HEK293 (cell line): ENCODE results near the gene RNU11.

Source experiments
- CTCF ChIA-PET: fragments of 350-600 bp; formaldehyde crosslinking; extraction: SDS; loops from one replicate; lab custom pipeline; 2021; ENCODE audit warnings: antibody characterized with exemption; lab: Yijun Ruan, JAX
- POLR2A ChIA-PET: fragments of 300-600 bp; formaldehyde crosslinking; extraction: SDS; loops from one replicate; lab custom pipeline; 2020; ENCODE audit warnings: antibody characterized with exemption, inconsistent platforms; lab: Yijun Ruan, JAX
- H3K27ac ChIP-seq: fragments of 200-500 bp; sonication (Bioruptor generic); 2 replicates; pipeline ENCODE4 v1.5.1; 2014; ENCODE audit warnings: low read depth, low read length, control low read depth, inconsistent platforms; ENCODE audit errors: extremely low read depth
- H3K36me3 ChIP-seq, 2 experiments: fragments of 200-500 bp in 1 of 2; sonication (Bioruptor generic) in 1 of 2; 1 replicate in 1 of 2; 2 replicates in 1 of 2; pipeline ENCODE4 v1.5.1; 2014 to 2017; ENCODE audit warnings: inconsistent platforms in 2 of 2, low read length in 2 of 2; ENCODE audit not compliant: control insufficient read depth in 2 of 2, insufficient read depth in 1 of 2
- H3K4me1 ChIP-seq: fragments of 200-500 bp; sonication (Bioruptor generic); 2 replicates; pipeline ENCODE4 v1.5.1; 2014; ENCODE audit warnings: mild to moderate bottlenecking, low read length, inconsistent platforms; ENCODE audit not compliant: control insufficient read depth, insufficient read depth
- H3K4me3 ChIP-seq: 2 replicates; pipeline ENCODE4 v1.5.1; 2011; ENCODE audit warnings: low read depth, mild to moderate bottlenecking, control low read depth, low read length, moderate library complexity
- H3K9me3 ChIP-seq: fragments of 200-500 bp; sonication (Bioruptor generic); 2 replicates; pipeline ENCODE4 v1.5.1; 2014; ENCODE audit warnings: low read depth, low read length, inconsistent platforms; ENCODE audit not compliant: control insufficient read depth, insufficient read depth
- GFI1B ChIP-seq: fragments of 450-650 bp; formaldehyde crosslinking; IDR thresholded peaks from 2 replicates; pipeline ENCODE4 v1.5.1; 2016; ENCODE audit warnings: missing biosample characterization, missing genetic modification characterization
- HOXC10 ChIP-seq: sonication (generic); formaldehyde crosslinking; IDR thresholded peaks from 2 replicates; pipeline ENCODE4 v1.8.1; 2023; ENCODE audit warnings: mild to moderate bottlenecking, missing genetic modification reagents
- IKZF3 ChIP-seq: fragments of 450-650 bp; IDR thresholded peaks from 2 replicates; pipeline ENCODE4 v1.5.0; 2018; ENCODE audit warnings: missing biosample characterization, mild to moderate bottlenecking, missing genetic modification characterization, moderate library complexity
- OSR2 ChIP-seq: fragments of 450-650 bp; formaldehyde crosslinking; IDR thresholded peaks from 2 replicates; pipeline ENCODE4 v1.5.1; 2016; ENCODE audit warnings: missing biosample characterization, missing genetic modification characterization
- REPIN1 ChIP-seq: fragments of 450-650 bp; formaldehyde crosslinking; IDR thresholded peaks from 2 replicates; pipeline ENCODE4 v1.5.1; 2017; ENCODE audit warnings: missing biosample characterization, missing genetic modification characterization, low read depth
- SCRT1 ChIP-seq: fragments of 450-650 bp; formaldehyde crosslinking; IDR thresholded peaks from 2 replicates; pipeline ENCODE4 v1.5.1; 2016; ENCODE audit warnings: missing biosample characterization, missing genetic modification characterization, borderline replicate concordance
- WT1 ChIP-seq: fragments of 450-650 bp; formaldehyde crosslinking; IDR thresholded peaks from 2 replicates; pipeline ENCODE4 v1.5.1; 2016; ENCODE audit warnings: missing biosample characterization, missing genetic modification characterization
- ZNF121 ChIP-seq: fragments of 450-650 bp; formaldehyde crosslinking; IDR thresholded peaks from 2 replicates; pipeline ENCODE4 v1.5.1; 2016; ENCODE audit warnings: missing biosample characterization, missing genetic modification characterization
- ZNF354C ChIP-seq: fragments of 450-650 bp; formaldehyde crosslinking; IDR thresholded peaks from 2 replicates; pipeline ENCODE4 v1.5.1; 2016; ENCODE audit warnings: missing biosample characterization, missing genetic modification characterization, low read depth, borderline replicate concordance
- ZNF394 ChIP-seq: fragments of 450-650 bp; formaldehyde crosslinking; IDR thresholded peaks from 2 replicates; pipeline ENCODE4 v1.5.1; 2016; ENCODE audit warnings: missing biosample characterization, missing genetic modification characterization, mild to moderate bottlenecking, moderate library complexity, borderline replicate concordance
- ZNF416 ChIP-seq: fragments of 450-650 bp; formaldehyde crosslinking; IDR thresholded peaks from 2 replicates; pipeline ENCODE4 v1.5.1; 2016; ENCODE audit warnings: missing biosample characterization, missing genetic modification characterization
- ZNF48 ChIP-seq: fragments of 450-650 bp; formaldehyde crosslinking; IDR thresholded peaks from 2 replicates; pipeline ENCODE4 v1.5.1; 2016; ENCODE audit warnings: missing biosample characterization, missing genetic modification characterization
- ZNF654 ChIP-seq: fragments of 450-650 bp; formaldehyde crosslinking; IDR thresholded peaks from 2 replicates; pipeline ENCODE4 v1.5.1; 2016; ENCODE audit warnings: low read depth, missing biosample characterization, missing genetic modification characterization
- ZNF670 ChIP-seq: fragments of 450-650 bp; formaldehyde crosslinking; IDR thresholded peaks from 2 replicates; pipeline ENCODE4 v1.5.1; 2016; ENCODE audit warnings: missing biosample characterization, missing genetic modification characterization, low read depth
- ZNF776 ChIP-seq: fragments of 450-650 bp; formaldehyde crosslinking; IDR thresholded peaks from 2 replicates; pipeline ENCODE4 v1.5.0; 2017; ENCODE audit warnings: missing biosample characterization, missing genetic modification characterization, borderline replicate concordance
- TF ChIP-seq, protein P1 (sequence below): fragments of 450-650 bp; IDR thresholded peaks from 2 replicates; pipeline ENCODE4 v1.5.1; 2018; ENCODE audit warnings: missing biosample characterization, missing genetic modification characterization
- TF ChIP-seq, protein P2 (sequence below): IDR thresholded peaks from 2 replicates; pipeline ENCODE4 v1.6.1; 2011; ENCODE audit warnings: mild to moderate bottlenecking, low read depth, low read length, borderline replicate concordance
- TF ChIP-seq, protein P3 (sequence below): fragments of 450-650 bp; formaldehyde crosslinking; IDR thresholded peaks from 2 replicates; pipeline ENCODE4 v1.5.1; 2016; ENCODE audit warnings: missing biosample characterization, missing genetic modification characterization
- TF ChIP-seq, protein P4 (sequence below): fragments of 450-650 bp; formaldehyde crosslinking; IDR thresholded peaks from 2 replicates; pipeline ENCODE4 v1.5.1; 2016; ENCODE audit warnings: missing biosample characterization, missing genetic modification characterization, borderline replicate concordance

Gene RNU11

DNA sequence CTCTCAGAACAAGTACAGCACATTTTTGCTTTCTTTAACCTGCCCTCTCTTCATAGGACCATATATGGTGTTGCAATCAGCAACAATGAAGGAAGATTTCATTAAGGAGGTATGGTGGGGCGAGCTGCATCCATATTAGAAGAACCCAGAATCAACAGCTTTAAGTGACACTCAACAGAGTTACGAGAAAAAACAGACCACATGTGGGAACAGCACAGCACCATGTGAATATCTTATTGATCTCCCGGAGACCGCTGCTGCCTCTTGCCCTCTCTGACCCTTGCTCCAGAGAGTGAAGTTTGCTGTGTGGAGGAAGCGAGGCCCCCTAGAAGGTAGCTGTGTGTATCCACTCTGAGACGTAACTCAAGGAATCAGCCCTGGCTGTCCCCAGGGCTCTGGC lies 43.4 kb upstream of the RNU11 start:
- Histone ChIP-seq H3K9me3 (no peaks in the 10 kb centered on the region), H3K27ac (no peak overlapping the region), H3K36me3 (peaks cover 4 to 64% of the 10 kb centered on the region in 2 experiments; a peak in 2 of 3 replicates), H3K4me3 (no peak overlapping the region), H3K4me1 (peaks cover 5% of the 10 kb centered on the region)
- TF ChIP-seq WT1 (tag by site-specific recombination): no peak
- TF ChIP-seq, protein P1, sequence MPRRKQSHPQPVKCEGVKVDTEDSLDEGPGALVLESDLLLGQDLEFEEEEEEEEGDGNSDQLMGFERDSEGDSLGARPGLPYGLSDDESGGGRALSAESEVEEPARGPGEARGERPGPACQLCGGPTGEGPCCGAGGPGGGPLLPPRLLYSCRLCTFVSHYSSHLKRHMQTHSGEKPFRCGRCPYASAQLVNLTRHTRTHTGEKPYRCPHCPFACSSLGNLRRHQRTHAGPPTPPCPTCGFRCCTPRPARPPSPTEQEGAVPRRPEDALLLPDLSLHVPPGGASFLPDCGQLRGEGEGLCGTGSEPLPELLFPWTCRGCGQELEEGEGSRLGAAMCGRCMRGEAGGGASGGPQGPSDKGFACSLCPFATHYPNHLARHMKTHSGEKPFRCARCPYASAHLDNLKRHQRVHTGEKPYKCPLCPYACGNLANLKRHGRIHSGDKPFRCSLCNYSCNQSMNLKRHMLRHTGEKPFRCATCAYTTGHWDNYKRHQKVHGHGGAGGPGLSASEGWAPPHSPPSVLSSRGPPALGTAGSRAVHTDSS (tag by site-specific recombination): no peak
- no peak for TF ChIP-seq HOXC10
- ChIA-PET POLR2A (interaction anchor here (0.6 to 5.4 kb wide), 2 partner anchors 18 to 24 kb away, joined by 3 to 56 read pairs; no protein-coding TSS in a partner anchor), CTCF (interaction anchor here (0.6 to 4.5 kb wide), 9 partner anchors 10 to 548 kb away, joined by 3 to 26 read pairs (median 3); no protein-coding TSS in a partner anchor)

DNA sequence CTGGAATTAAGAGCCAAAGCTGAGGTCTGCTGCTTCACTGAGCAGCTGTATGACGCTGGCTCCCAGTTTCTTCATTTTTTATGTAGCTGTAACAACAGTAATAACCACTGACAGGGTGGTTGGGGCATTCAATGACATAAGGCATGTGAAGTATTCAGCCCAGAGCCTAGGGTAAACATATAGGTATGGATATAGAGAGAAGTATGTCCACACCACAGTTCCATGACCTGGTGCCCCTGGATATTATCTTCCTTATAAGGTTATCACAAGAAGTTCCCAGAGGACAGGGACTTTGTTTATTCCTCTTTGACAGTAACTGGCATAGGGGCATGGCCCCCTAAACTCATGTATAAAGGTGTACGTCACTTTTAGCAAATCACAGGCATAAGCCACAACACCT lies 41.6 kb upstream of the RNU11 start:
- CTCF ChIA-PET: interaction anchor here (0.7 kb wide), 1 partner anchor 442 kb away, joined by 4 read pairs; no protein-coding TSS in a partner anchor
- Histone ChIP-seq H3K4me3 (no peak overlapping the region), H3K27ac (no peak overlapping the region), H3K9me3 (no peaks in the 10 kb centered on the region), H3K4me1 (peaks cover 2% of the 10 kb centered on the region), H3K36me3 (peaks cover 8 to 73% of the 10 kb centered on the region in 2 experiments; a peak in 2 of 3 replicates)
- POLR2A ChIA-PET: no interaction called here
- TF ChIP-seq ZNF670 (tag by site-specific recombination) (no peak), ZNF654 (tag by site-specific recombination) (no peak), GFI1B (tag by site-specific recombination) (no peak), ZNF776 (tag by site-specific recombination) (no peak), ZNF121 (no peak), REPIN1 (tag by site-specific recombination) (no peak), ZNF48 (tag by site-specific recombination) (no peak), ZNF416 (tag by site-specific recombination) (no peak), IKZF3 (tag by site-specific recombination) (no peak), ZNF394 (no peak), ZNF354C (tag by site-specific recombination) (no peak), OSR2 (tag by site-specific recombination) (no peak), SCRT1 (tag by site-specific recombination) (no peak)
- TF ChIP-seq, protein P1 (tag by site-specific recombination): no peak
- TF ChIP-seq, protein P2, sequence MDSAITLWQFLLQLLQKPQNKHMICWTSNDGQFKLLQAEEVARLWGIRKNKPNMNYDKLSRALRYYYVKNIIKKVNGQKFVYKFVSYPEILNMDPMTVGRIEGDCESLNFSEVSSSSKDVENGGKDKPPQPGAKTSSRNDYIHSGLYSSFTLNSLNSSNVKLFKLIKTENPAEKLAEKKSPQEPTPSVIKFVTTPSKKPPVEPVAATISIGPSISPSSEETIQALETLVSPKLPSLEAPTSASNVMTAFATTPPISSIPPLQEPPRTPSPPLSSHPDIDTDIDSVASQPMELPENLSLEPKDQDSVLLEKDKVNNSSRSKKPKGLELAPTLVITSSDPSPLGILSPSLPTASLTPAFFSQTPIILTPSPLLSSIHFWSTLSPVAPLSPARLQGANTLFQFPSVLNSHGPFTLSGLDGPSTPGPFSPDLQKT: no peak
- TF ChIP-seq, protein P3, sequence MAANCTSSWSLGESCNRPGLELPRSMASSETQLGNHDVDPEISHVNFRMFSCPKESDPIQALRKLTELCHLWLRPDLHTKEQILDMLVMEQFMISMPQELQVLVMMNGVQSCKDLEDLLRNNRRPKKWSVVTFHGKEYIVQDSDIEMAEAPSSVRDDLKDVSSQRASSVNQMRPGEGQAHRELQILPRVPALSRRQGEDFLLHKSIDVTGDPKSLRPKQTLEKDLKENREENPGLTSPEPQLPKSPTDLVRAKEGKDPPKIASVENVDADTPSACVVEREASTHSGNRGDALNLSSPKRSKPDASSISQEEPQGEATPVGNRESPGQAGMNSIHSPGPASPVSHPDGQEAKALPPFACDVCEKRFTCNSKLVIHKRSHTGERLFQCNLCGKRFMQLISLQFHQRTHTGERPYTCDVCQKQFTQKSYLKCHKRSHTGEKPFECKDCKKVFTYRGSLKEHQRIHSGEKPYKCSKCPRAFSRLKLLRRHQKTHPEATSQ: no peak
- TF ChIP-seq, protein P4, sequence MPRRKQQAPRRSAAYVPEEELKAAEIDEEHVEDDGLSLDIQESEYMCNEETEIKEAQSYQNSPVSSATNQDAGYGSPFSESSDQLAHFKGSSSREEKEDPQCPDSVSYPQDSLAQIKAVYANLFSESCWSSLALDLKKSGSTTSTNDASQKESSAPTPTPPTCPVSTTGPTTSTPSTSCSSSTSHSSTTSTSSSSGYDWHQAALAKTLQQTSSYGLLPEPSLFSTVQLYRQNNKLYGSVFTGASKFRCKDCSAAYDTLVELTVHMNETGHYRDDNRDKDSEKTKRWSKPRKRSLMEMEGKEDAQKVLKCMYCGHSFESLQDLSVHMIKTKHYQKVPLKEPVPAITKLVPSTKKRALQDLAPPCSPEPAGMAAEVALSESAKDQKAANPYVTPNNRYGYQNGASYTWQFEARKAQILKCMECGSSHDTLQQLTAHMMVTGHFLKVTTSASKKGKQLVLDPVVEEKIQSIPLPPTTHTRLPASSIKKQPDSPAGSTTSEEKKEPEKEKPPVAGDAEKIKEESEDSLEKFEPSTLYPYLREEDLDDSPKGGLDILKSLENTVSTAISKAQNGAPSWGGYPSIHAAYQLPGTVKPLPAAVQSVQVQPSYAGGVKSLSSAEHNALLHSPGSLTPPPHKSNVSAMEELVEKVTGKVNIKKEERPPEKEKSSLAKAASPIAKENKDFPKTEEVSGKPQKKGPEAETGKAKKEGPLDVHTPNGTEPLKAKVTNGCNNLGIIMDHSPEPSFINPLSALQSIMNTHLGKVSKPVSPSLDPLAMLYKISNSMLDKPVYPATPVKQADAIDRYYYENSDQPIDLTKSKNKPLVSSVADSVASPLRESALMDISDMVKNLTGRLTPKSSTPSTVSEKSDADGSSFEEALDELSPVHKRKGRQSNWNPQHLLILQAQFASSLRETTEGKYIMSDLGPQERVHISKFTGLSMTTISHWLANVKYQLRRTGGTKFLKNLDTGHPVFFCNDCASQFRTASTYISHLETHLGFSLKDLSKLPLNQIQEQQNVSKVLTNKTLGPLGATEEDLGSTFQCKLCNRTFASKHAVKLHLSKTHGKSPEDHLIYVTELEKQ (tag by site-specific recombination): no peak
